ENCODE data around the gene EIF3J. TPM values are rescaled to one million over a fixed set of nuclear protein-coding genes. Genes with fewer than 3 reads are reported as not detected.
A peak's percentile ranks its signal among the peaks of the same experiment; 100 is the strongest.

Gene EIF3J
- total and polyA plus RNA-seq, 2 of the 4 experiments (the other 2 are of a cell fraction), result 51.6 to 59.9 TPM

DNA sequence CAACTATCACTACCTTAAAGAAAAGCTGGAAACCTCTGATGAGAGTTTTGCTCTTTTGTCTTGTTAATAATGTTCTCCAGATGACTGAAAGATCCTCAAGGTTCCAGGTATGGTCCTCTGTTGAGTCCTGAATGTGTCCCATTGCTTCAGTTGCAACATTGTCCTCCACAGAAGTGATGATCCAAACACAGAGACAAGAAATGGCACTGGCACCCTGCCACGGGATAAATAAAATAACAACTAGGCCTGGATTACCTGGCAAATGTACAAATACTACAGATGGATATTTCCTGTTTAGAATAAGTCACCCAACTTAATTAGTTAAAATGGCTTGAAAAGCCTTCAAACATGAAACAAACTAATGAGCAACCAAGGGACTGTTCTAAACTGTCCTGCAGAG, 58.3 kb downstream of the EIF3J start:
- peak; percentile 25 for ATAC-seq (ENCODE audit: low read depth)
- Histone ChIP-seq H3K18ac (ENCODE audit: low read depth, low read length) (no peak overlapping the region), H3K27me3 (ENCODE audit: control insufficient read depth, insufficient read depth, low read length) (no peaks in the 10 kb centered on the region), H3K4ac (ENCODE audit: low read depth, low read length) (no peak overlapping the region), H3K56ac (ENCODE audit: extremely low read depth, insufficient read depth, low read length) (no peak overlapping the region), H3K14ac (replicated peaks; ENCODE audit: low read depth, low read length) (no peak overlapping the region), H2AFZ (replicated peaks; ENCODE audit: low read length, poor library complexity) (no peak overlapping the region), H3K79me1 (ENCODE audit: low read depth in 1 of 2, low read length in 2 of 2) (no peaks in the 10 kb centered on the region), H3K9me3 (ENCODE audit: control insufficient read depth, insufficient read depth, low read length) (no peaks in the 10 kb centered on the region), H2BK20ac (ENCODE audit: low read depth, low read length) (no peak overlapping the region), H3K4me2 (ENCODE audit: low read depth, low read length) (no peak overlapping the region), H2BK120ac (ENCODE audit: low read depth, low read length) (no peak overlapping the region), H2BK5ac (ENCODE audit: low read depth, low read length, poor library complexity, severe bottlenecking) (no peak overlapping the region), H2BK15ac (ENCODE audit: low read depth, low read length) (no peak overlapping the region), H4K20me1 (ENCODE audit: insufficient read depth, low read length) (no peaks in the 10 kb centered on the region), H3K36me3 (ENCODE audit: control insufficient read depth, insufficient read depth, low read length) (peaks cover 39% of the 10 kb centered on the region), H2AK5ac (ENCODE audit: low read depth, low read length) (no peak overlapping the region), H3K9ac (ENCODE audit: low read depth, low read length) (no peak overlapping the region), H2AK9ac (replicated peaks; ENCODE audit: low read depth, low read length, poor library complexity) (no peak overlapping the region), H4K5ac (ENCODE audit: low read depth, low read length) (no peak overlapping the region), H4K91ac (ENCODE audit: insufficient read depth, low read depth, low read length) (no peak overlapping the region), H3K23ac (ENCODE audit: low read depth, low read length) (0 out of 2 replicates have a peak overlapping the region, but pooled peaks have one; percentile 40), H3K4me1 (ENCODE audit: control insufficient read depth, insufficient read depth, low read length) (peaks cover 8% of the 10 kb centered on the region), H3K9me1 (ENCODE audit: insufficient read depth, low read length) (peaks cover 12% of the 10 kb centered on the region), H3K4me3 (ENCODE audit: insufficient read depth, low read depth, low read length) (no peak overlapping the region), H4K8ac (ENCODE audit: low read depth in 2 of 2, low read length in 2 of 2) (no peak overlapping the region), H3K27ac (ENCODE audit: insufficient read depth, low read length) (no peak overlapping the region)
- no peak for DNase-seq
- POLR2A ChIA-PET (ENCODE audit: unreplicated experiment), result no interaction called here
- in situ Hi-C loops (cut with MboI; ENCODE audit: low sequenced_read_pairs) (no loop called here), intact Hi-C loops (cut with micrococcal nuclease) (no loop called here), dilution Hi-C loops (cut with HindIII; ENCODE audit: low sequenced_read_pairs, unreplicated experiment) (no loop called here)
- TF ChIP-seq RFX5 (IDR thresholded peaks at IDR 0.05; ENCODE audit: low read depth, low read length), result no peak
- TF ChIP-seq, protein P1, sequence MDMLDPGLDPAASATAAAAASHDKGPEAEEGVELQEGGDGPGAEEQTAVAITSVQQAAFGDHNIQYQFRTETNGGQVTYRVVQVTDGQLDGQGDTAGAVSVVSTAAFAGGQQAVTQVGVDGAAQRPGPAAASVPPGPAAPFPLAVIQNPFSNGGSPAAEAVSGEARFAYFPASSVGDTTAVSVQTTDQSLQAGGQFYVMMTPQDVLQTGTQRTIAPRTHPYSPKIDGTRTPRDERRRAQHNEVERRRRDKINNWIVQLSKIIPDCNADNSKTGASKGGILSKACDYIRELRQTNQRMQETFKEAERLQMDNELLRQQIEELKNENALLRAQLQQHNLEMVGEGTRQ (IDR thresholded peaks at IDR 0.05; ENCODE audit: low read depth, low read length), result no peak
- no peak for TF ChIP-seq MAFK (IDR thresholded peaks at IDR 0.05; ENCODE audit: low read depth, low read length)
- no peak for TF ChIP-seq MXI1 (IDR thresholded peaks at IDR 0.05; ENCODE audit: borderline replicate concordance, low read depth, low read length)
- no peak for TF ChIP-seq SMC3 (IDR thresholded peaks at IDR 0.05; ENCODE audit: low read depth, low read length)
- TF ChIP-seq NFE2L2 (IDR thresholded peaks at IDR 0.05; ENCODE audit: low read depth, low read length), result no peak
- TF ChIP-seq POLR2A (IDR thresholded peaks at IDR 0.05; ENCODE audit: low read depth, low read length), result no peak
- TF ChIP-seq, protein P2, sequence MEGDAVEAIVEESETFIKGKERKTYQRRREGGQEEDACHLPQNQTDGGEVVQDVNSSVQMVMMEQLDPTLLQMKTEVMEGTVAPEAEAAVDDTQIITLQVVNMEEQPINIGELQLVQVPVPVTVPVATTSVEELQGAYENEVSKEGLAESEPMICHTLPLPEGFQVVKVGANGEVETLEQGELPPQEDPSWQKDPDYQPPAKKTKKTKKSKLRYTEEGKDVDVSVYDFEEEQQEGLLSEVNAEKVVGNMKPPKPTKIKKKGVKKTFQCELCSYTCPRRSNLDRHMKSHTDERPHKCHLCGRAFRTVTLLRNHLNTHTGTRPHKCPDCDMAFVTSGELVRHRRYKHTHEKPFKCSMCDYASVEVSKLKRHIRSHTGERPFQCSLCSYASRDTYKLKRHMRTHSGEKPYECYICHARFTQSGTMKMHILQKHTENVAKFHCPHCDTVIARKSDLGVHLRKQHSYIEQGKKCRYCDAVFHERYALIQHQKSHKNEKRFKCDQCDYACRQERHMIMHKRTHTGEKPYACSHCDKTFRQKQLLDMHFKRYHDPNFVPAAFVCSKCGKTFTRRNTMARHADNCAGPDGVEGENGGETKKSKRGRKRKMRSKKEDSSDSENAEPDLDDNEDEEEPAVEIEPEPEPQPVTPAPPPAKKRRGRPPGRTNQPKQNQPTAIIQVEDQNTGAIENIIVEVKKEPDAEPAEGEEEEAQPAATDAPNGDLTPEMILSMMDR (conservative IDR thresholded peaks at IDR 0.05; ENCODE audit: low read depth, low read length), result no peak
- TF ChIP-seq ELK1 (IDR thresholded peaks at IDR 0.05; ENCODE audit: borderline replicate concordance, low read depth, low read length), result no peak
- TF ChIP-seq RAD21 (IDR thresholded peaks at IDR 0.05; ENCODE audit: low read length), result no peak
- no peak for TF ChIP-seq FOS (IDR thresholded peaks at IDR 0.05; ENCODE audit: low read depth, low read length)
- TF ChIP-seq CHD1 (IDR thresholded peaks at IDR 0.05; ENCODE audit: low read depth, low read length), result no peak
- TF ChIP-seq CEBPB (IDR thresholded peaks at IDR 0.05; ENCODE audit: low read depth, low read length), result no peak
- TF ChIP-seq MAZ (IDR thresholded peaks at IDR 0.05; ENCODE audit: borderline replicate concordance, low read depth, low read length), result no peak
- no peak for TF ChIP-seq BHLHE40 (IDR thresholded peaks at IDR 0.05; ENCODE audit: low read depth, low read length)
- TF ChIP-seq RCOR1 (IDR thresholded peaks at IDR 0.05; ENCODE audit: insufficient replicate concordance, low read length), result no peak
- no TSS peak for BruUV-seq (replicated peaks)
- WGBS, 2 experiments (ENCODE audit: extremely low coverage in 2 of 2, insufficient read length in 1 of 2), result no CpG with 5 or more reads among the region's 1 CpG
- CTCF ChIA-PET, result no interaction called here
